Adipocyte (in vitro differentiated cells): ENCODE data around the gene CCDC83.
A peak's percentile ranks its signal among the peaks of the same experiment; 100 is the strongest.

Experiments used
- DNase-seq: peaks from one replicate; pipeline ENCODE4 v3.0.0-alpha.2; 2015; ENCODE audit warnings: low read depth
- H3K27me3 ChIP-seq: replicated peaks from 2 replicates; pipeline ENCODE4 v1.7.0; 2013; ENCODE audit warnings: mild to moderate bottlenecking, low read length, moderate library complexity; ENCODE audit not compliant: control insufficient read depth, insufficient read depth
- H3K36me3 ChIP-seq: 2 replicates; pipeline ENCODE4 v1.7.0; 2013; ENCODE audit warnings: low read length, mild to moderate bottlenecking, moderate library complexity; ENCODE audit not compliant: control insufficient read depth, insufficient read depth, severe bottlenecking
- H3K4me1 ChIP-seq: 2 replicates; pipeline ENCODE4 v1.7.0; 2013; ENCODE audit warnings: mild to moderate bottlenecking, low read length, moderate library complexity; ENCODE audit not compliant: control insufficient read depth, insufficient read depth
- H3K4me3 ChIP-seq: 2 replicates; pipeline ENCODE4 v1.7.0; 2013; ENCODE audit warnings: mild to moderate bottlenecking, low read length, moderate library complexity
- H3K9ac ChIP-seq: 2 replicates; pipeline ENCODE4 v1.7.0; 2013; ENCODE audit warnings: mild to moderate bottlenecking, low read length, moderate library complexity
- H3K9me3 ChIP-seq: 2 replicates; pipeline ENCODE4 v1.7.0; 2013; ENCODE audit warnings: mild to moderate bottlenecking, low read length, moderate library complexity; ENCODE audit not compliant: control insufficient read depth

Gene CCDC83

DNA sequence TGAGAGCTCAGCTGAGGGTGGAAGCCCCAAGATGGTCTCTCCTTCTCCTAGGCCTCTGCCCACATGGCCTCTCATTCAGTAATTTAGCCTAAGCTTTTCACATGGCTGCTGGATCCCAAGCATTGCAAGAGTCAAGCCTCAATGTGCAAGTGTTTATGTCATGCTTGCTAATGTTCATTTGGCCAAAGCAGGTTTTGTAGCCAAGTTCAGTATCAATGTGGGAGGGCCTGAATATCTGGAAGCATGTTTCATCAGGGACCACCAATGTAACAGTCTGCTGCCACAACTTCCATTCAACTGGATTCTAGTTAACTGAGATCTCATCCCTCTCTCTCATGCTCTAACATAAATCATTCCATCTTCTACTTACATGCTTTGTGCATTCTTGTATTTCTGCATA lies 35.7 kb upstream of the CCDC83 start:
- Histone ChIP-seq H3K36me3 (no peaks in the 10 kb centered on the region), H3K9me3 (no peaks in the 10 kb centered on the region), H3K27me3 (no peaks in the 10 kb centered on the region), H3K4me3 (no peak overlapping the region), H3K9ac (no peak overlapping the region), H3K4me1 (peaks cover 9% of the 10 kb centered on the region)
- no peak for DNase-seq

- H3K4me1 ChIP-seq: peaks cover 15% of the 10 kb centered on the region
- H3K4me3 ChIP-seq: no peak overlapping the region
- DNase-seq: peak; percentile 48
- H3K9ac ChIP-seq: no peak overlapping the region
- H3K27me3 ChIP-seq: no peaks in the 10 kb centered on the region
- H3K36me3 ChIP-seq: no peaks in the 10 kb centered on the region
- H3K9me3 ChIP-seq: no peaks in the 10 kb centered on the region
Measured at GRCh38 chr11:85821636-85822035, 33.5 kb upstream of the CCDC83 start.

DNA sequence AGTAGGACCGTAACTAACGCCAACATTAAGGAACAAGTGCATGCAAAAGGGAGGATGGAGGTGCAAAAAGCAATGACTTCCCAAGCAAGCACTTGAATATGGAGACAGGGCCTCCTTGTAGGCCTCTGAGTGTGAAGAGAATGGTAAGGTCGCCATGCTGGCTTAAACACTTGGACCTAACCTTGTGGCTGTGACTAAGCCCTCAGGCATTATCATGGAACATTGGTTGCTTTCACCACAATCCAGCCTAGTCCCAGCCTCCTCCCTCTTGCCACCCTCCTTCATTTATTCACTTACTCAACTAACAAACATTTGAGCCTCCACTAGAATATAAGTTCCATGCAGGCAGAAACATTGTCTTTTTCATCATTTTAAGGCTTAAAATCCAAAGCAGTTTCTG lies 32.4 kb upstream of the CCDC83 start:
- no peak overlapping the region for H3K4me3 ChIP-seq
- no peak for DNase-seq
- H3K36me3 ChIP-seq: no peaks in the 10 kb centered on the region
- no peak overlapping the region for H3K9ac ChIP-seq
- H3K27me3 ChIP-seq: no peaks in the 10 kb centered on the region
- no peaks in the 10 kb centered on the region for H3K9me3 ChIP-seq
- peaks cover 23% of the 10 kb centered on the region for H3K4me1 ChIP-seq

- Histone ChIP-seq H3K4me3 (no peak overlapping the region), H3K4me1 (peaks cover 33% of the 10 kb centered on the region), H3K9me3 (no peaks in the 10 kb centered on the region), H3K9ac (no peak overlapping the region), H3K36me3 (no peaks in the 10 kb centered on the region), H3K27me3 (no peaks in the 10 kb centered on the region)
- DNase-seq: no peak
Measured at GRCh38 chr11:85823816-85824215, 31.4 kb upstream of the CCDC83 start.

DNA sequence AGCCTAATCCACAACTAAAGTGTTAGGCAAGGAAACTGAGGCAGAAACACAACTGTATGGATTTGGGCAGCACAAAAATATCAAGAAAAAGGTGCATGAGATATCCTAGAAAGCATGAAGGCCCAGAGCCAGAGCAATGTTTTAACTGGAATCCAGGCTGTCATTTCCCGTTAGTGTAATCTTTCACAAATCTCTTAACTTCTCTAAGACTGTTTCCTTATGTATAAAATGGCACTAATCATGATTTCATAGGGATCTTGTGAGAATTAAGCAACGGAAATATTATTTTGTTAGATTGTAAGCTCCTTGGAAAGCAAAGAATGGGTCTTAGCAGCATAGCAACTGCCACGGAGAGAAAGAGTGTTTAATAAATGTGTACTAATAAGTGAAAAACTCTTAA lies 29.6 kb upstream of the CCDC83 start:
- Histone ChIP-seq H3K4me1 (peaks cover 33% of the 10 kb centered on the region), H3K4me3 (no peak overlapping the region), H3K9ac (no peak overlapping the region), H3K9me3 (no peaks in the 10 kb centered on the region), H3K27me3 (no peaks in the 10 kb centered on the region), H3K36me3 (no peaks in the 10 kb centered on the region)
- peak; percentile 57 for DNase-seq

- no peaks in the 10 kb centered on the region for H3K27me3 ChIP-seq
- H3K4me3 ChIP-seq: no peak overlapping the region
- no peaks in the 10 kb centered on the region for H3K9me3 ChIP-seq
- H3K36me3 ChIP-seq: no peaks in the 10 kb centered on the region
- no peak overlapping the region for H3K9ac ChIP-seq
- DNase-seq: peak; percentile 50
- peaks cover 33% of the 10 kb centered on the region for H3K4me1 ChIP-seq
Measured at GRCh38 chr11:85826116-85826855, 28.9 kb upstream of the CCDC83 start.

- peaks cover 33% of the 10 kb centered on the region for H3K4me1 ChIP-seq
- DNase-seq: peak; percentile 79
- H3K4me3 ChIP-seq: peak overlapping the region; percentile 31
- H3K27me3 ChIP-seq: no peaks in the 10 kb centered on the region
- peak overlapping the region; percentile 1 for H3K9ac ChIP-seq
- H3K9me3 ChIP-seq: no peaks in the 10 kb centered on the region
- H3K36me3 ChIP-seq: no peaks in the 10 kb centered on the region
Measured at GRCh38 chr11:85827748-85828639, 27.2 kb upstream of the CCDC83 start.

GRCh38 chr11:85828640-85828978 lies 26.6 kb upstream of the CCDC83 start:
- H3K9me3 ChIP-seq: no peaks in the 10 kb centered on the region
- peaks cover 33% of the 10 kb centered on the region for H3K4me1 ChIP-seq
- DNase-seq: no peak
- no peaks in the 10 kb centered on the region for H3K27me3 ChIP-seq
- no peak overlapping the region for H3K4me3 ChIP-seq
- H3K9ac ChIP-seq: no peak overlapping the region
- H3K36me3 ChIP-seq: no peaks in the 10 kb centered on the region

- Histone ChIP-seq H3K36me3 (no peaks in the 10 kb centered on the region), H3K27me3 (no peaks in the 10 kb centered on the region), H3K4me3 (no peak overlapping the region), H3K9me3 (no peaks in the 10 kb centered on the region), H3K4me1 (peaks cover 30% of the 10 kb centered on the region), H3K9ac (no peak overlapping the region)
- DNase-seq: no peak
Measured at GRCh38 chr11:85829172-85829571, 26.0 kb upstream of the CCDC83 start.

DNA sequence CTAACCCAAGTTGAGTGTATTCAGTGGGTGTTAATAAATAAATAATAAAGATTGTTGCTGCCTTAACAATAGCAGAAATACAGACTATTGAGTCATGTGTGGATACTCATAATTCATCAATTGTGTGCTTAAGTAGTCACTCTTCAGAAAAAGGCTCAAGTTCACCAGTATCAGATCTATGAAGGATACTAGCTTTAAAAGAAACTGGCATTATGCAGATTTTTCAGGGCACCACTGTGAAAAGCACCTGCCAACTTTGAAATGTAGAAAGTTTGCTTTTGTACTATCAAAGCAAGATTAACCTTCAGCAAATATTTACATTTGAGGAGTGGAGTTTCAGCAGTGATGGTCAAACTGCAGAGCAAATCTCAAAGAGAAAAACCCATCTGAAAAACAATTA lies 24.1 kb upstream of the CCDC83 start:
- Histone ChIP-seq H3K4me3 (no peak overlapping the region), H3K9ac (no peak overlapping the region), H3K27me3 (no peaks in the 10 kb centered on the region), H3K9me3 (peaks cover 11% of the 10 kb centered on the region), H3K36me3 (no peaks in the 10 kb centered on the region), H3K4me1 (peaks cover 21% of the 10 kb centered on the region)
- no peak for DNase-seq

DNA sequence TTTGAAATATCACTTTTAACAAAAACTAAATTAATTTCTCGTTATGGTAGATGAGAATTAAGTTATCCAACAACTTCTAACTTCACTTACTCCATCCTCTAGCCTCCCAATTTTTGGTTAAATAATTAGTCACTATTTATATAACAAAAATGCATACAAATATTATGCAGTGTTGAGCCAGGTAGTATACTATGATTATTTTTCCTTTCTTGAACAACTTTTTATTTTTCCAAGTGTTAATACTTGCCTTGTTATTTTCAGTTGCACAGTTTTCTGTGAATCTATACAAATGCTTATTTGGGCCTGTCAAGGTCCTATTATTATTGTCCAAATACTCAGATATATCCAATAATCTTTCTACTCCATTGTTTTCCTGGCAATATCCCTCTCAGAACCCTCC lies 19.9 kb upstream of the CCDC83 start:
- no peak overlapping the region for H3K9ac ChIP-seq
- no peak for DNase-seq
- H3K4me3 ChIP-seq: no peak overlapping the region
- peaks cover 11% of the 10 kb centered on the region for H3K9me3 ChIP-seq
- no peaks in the 10 kb centered on the region for H3K4me1 ChIP-seq
- no peaks in the 10 kb centered on the region for H3K27me3 ChIP-seq
- H3K36me3 ChIP-seq: no peaks in the 10 kb centered on the region
